D721Med (cell line): ENCODE measurements around the gene PTPN11.
"Not testable (repeated sequence)": the region's sequence is repeated elsewhere in the genome, so short reads cannot be mapped to it uniquely, and the experiment has no call there.

Source experiments
- DNase-seq: peaks from one replicate; pipeline ENCODE4 v3.0.0; 2011; ENCODE audit warnings: low spot score; ENCODE audit not compliant: insufficient read length
- FAIRE-seq: peaks from 2 replicates; lab custom pipeline; 2011; peaks lifted over from hg19 to GRCh38; lab: Jason Lieb, UNC
- CTCF ChIP-seq: IDR thresholded peaks from 2 replicates; pipeline ENCODE4 v1.5.1; 2012; ENCODE audit warnings: mild to moderate bottlenecking, control low read depth; ENCODE audit not compliant: insufficient read depth; ENCODE audit errors: missing control alignments

Gene PTPN11

GRCh38 chr12:112517730-112518364 lies 99.1 kb downstream of the PTPN11 start:
- TF ChIP-seq CTCF = no peak
- DNase-seq (no peak), FAIRE-seq (no peak)

- no peak for TF ChIP-seq CTCF
- no peak for FAIRE-seq
- no peak for DNase-seq
Measured at GRCh38 chr12:112518365-112518735, 99.6 kb downstream of the PTPN11 start.

GRCh38 chr12:112519841-112520340 lies 101.1 kb downstream of the PTPN11 start:
- DNase-seq, FAIRE-seq: not testable (repeated sequence)

GRCh38 chr12:112523856-112524255 lies 105.1 kb downstream of the PTPN11 start:
- DNase-seq (no peak), FAIRE-seq (no peak)
- TF ChIP-seq CTCF = no peak

- DNase-seq (no peak), FAIRE-seq (no peak)
- no peak for TF ChIP-seq CTCF
Measured at GRCh38 chr12:112524269-112524668, 105.5 kb downstream of the PTPN11 start.

GRCh38 chr12:112524676-112525425 lies 106.1 kb downstream of the PTPN11 start:
- TF ChIP-seq CTCF = no peak
- FAIRE-seq = no peak
- DNase-seq = no peak

- no peak for DNase-seq
- no peak for FAIRE-seq
- no peak for TF ChIP-seq CTCF
Measured at GRCh38 chr12:112525426-112525809, 106.7 kb downstream of the PTPN11 start.
